ENCODE results near the gene GJE1.
"Not testable (repeated sequence)": the region's sequence is repeated elsewhere in the genome, so short reads cannot be mapped to it uniquely, and the experiment has no call there.

Gene GJE1

GRCh38 chr6:142132625-142133024, at the start of gene GJE1:
TSS of gene GJE1 (plus strand) at chr6:142132925. CDS start at chr6:142133159, 234 bp downstream.
- DNase-seq (ENCODE audit: insufficient read length, low spot score) (no peak), FAIRE-seq (no peak)

- FAIRE-seq (no peak), DNase-seq (ENCODE audit: insufficient read length, low spot score) (no peak)
Observed at GRCh38 chr6:142087950-142088857, 44.5 kb upstream of the GJE1 start.

- no peak for FAIRE-seq
- DNase-seq (ENCODE audit: insufficient read length, low spot score): peak; percentile 45
Observed at GRCh38 chr6:142088858-142089216, 43.9 kb upstream of the GJE1 start.

- DNase-seq (ENCODE audit: insufficient read length, low spot score); FAIRE-seq: not testable (repeated sequence)
Observed at GRCh38 chr6:142104820-142105219, 27.9 kb upstream of the GJE1 start.

- not testable (repeated sequence) for DNase-seq (ENCODE audit: insufficient read length, low spot score); FAIRE-seq
Observed at GRCh38 chr6:142110820-142111219, 21.9 kb upstream of the GJE1 start.

GRCh38 chr6:142112451-142113061, 20.2 kb upstream of the GJE1 start:
- peak; percentile 88 for FAIRE-seq
- DNase-seq (ENCODE audit: insufficient read length, low spot score): peak; percentile 41

GRCh38 chr6:142117366-142117765, 15.4 kb upstream of the GJE1 start:
- FAIRE-seq (no peak), DNase-seq (ENCODE audit: insufficient read length, low spot score) (no peak)

GRCh38 chr6:142118328-142118727, 14.4 kb upstream of the GJE1 start:
- DNase-seq (ENCODE audit: insufficient read length, low spot score): no peak
- FAIRE-seq: no peak

GRCh38 chr6:142118925-142119324, 13.8 kb upstream of the GJE1 start:
- no peak for FAIRE-seq

GRCh38 chr6:142121342-142121741, 11.4 kb upstream of the GJE1 start:
- DNase-seq (ENCODE audit: insufficient read length, low spot score) (no peak), FAIRE-seq (no peak)

More at GRCh38 chr6:142118925-142119324, 13.8 kb upstream of the GJE1 start:
- DNase-seq (ENCODE audit: insufficient read length, low spot score): no peak

- FAIRE-seq (no peak), DNase-seq (ENCODE audit: insufficient read length, low spot score) (no peak)
Observed at GRCh38 chr6:142130814-142131213, 1.9 kb upstream of the GJE1 start.

- DNase-seq (ENCODE audit: insufficient read length, low spot score) (no peak), FAIRE-seq (no peak)
Observed at GRCh38 chr6:142138876-142139275, 6.2 kb downstream of the GJE1 start.

- DNase-seq (ENCODE audit: insufficient read length, low spot score); FAIRE-seq: not testable (repeated sequence)
Observed at GRCh38 chr6:142141531-142141930, 8.8 kb downstream of the GJE1 start.

GRCh38 chr6:142146828-142147662, 14.3 kb downstream of the GJE1 start, which contains the start of the genes NMBR and VTA1:
TSS of gene NMBR (minus strand) at chr6:142147122. CDS start at chr6:142088658, 58,464 bp downstream.
TSS of gene VTA1 (plus strand) at chr6:142147263. CDS start at chr6:142147288, 25 bp downstream.
- DNase-seq (ENCODE audit: insufficient read length, low spot score) (peak; percentile 88), FAIRE-seq (peak; percentile 99)

GRCh38 chr6:142152746-142153145, 20.0 kb downstream of the GJE1 start:
- FAIRE-seq (no peak), DNase-seq (ENCODE audit: insufficient read length, low spot score) (peak; percentile 11)

GRCh38 chr6:142153196-142153595, 20.5 kb downstream of the GJE1 start:
- DNase-seq (ENCODE audit: insufficient read length, low spot score) (no peak), FAIRE-seq (no peak)

GRCh38 chr6:142154336-142154735, 21.6 kb downstream of the GJE1 start:
- no peak for DNase-seq (ENCODE audit: insufficient read length, low spot score)
- no peak for FAIRE-seq

- DNase-seq (ENCODE audit: insufficient read length, low spot score): no peak
Observed at GRCh38 chr6:142155091-142155490, 22.4 kb downstream of the GJE1 start.

GRCh38 chr6:142155895-142156757, 23.4 kb downstream of the GJE1 start:
- DNase-seq (ENCODE audit: insufficient read length, low spot score): peak; percentile 30
- peak; percentile 16 for FAIRE-seq

More at GRCh38 chr6:142155091-142155490, 22.4 kb downstream of the GJE1 start:
- no peak for FAIRE-seq

- not testable (repeated sequence) for DNase-seq (ENCODE audit: insufficient read length, low spot score); FAIRE-seq
Observed at GRCh38 chr6:142156758-142157068, 24.0 kb downstream of the GJE1 start.
